Measurements from ENCODE around the gene CD300H.

GRCh38 chr17:74616696-74617095, 49.4 kb upstream of the CD300H start:
- TF ChIP-seq POLR2AphosphoS5 (IDR thresholded peaks at IDR 0.05; ENCODE audit: low read depth, low read length) (no peak), POLR2A (IDR thresholded peaks at IDR 0.05; ENCODE audit: low read depth, low read length) (no peak), TAF1 (IDR thresholded peaks at IDR 0.05; ENCODE audit: borderline replicate concordance, low read depth, low read length) (no peak)

Measured in GM12892 (cell line).